ENCODE data around the gene CIB4.

CIB4 gene

GRCh38 chr2:26533661-26534060, 107.5 kb downstream of the CIB4 start:
- Histone ChIP-seq H3K36me3 (ENCODE audit: control insufficient read depth, insufficient read depth, low read length) (no peaks in the 10 kb centered on the region), H3K27ac (ENCODE audit: low read depth, low read length, severe bottlenecking) (no peak overlapping the region), H3K9me3 (ENCODE audit: control insufficient read depth, low read length) (no peaks in the 10 kb centered on the region), H3K4me1 (ENCODE audit: control insufficient read depth, insufficient read depth, low read length, poor library complexity, severe bottlenecking) (peaks cover 11% of the 10 kb centered on the region), H3K4me3 (ENCODE audit: extremely low read depth, insufficient read depth, low read length, poor library complexity, severe bottlenecking) (no peak overlapping the region)
- 89 to 95% methylated on average over 7 of the region's 7 CpGs for WGBS, 2 experiments (ENCODE audit: insufficient coverage in 2 of 2)

- Histone ChIP-seq H3K36me3 (ENCODE audit: control insufficient read depth, insufficient read depth, low read length) (no peaks in the 10 kb centered on the region), H3K9me3 (ENCODE audit: control insufficient read depth, low read length) (no peaks in the 10 kb centered on the region), H3K27ac (ENCODE audit: low read depth, low read length, severe bottlenecking) (no peak overlapping the region), H3K4me1 (ENCODE audit: control insufficient read depth, insufficient read depth, low read length, poor library complexity, severe bottlenecking) (peaks cover 11% of the 10 kb centered on the region), H3K4me3 (ENCODE audit: extremely low read depth, insufficient read depth, low read length, poor library complexity, severe bottlenecking) (no peak overlapping the region)
- 88 to 96% methylated on average over 10 to 11 of the region's 12 CpGs for WGBS, 2 experiments (ENCODE audit: insufficient coverage in 2 of 2)
Measured at GRCh38 chr2:26532301-26533250, 108.6 kb downstream of the CIB4 start.
